Upper lobe of left lung (tissue), 6 donors: ENCODE measurements around the gene INAFM1. TPM values are rescaled to one million over a fixed set of nuclear protein-coding genes. Genes with fewer than 3 reads are reported as not detected.
"Not testable (repeated sequence)": the region's sequence is repeated elsewhere in the genome, so short reads cannot be mapped to it uniquely, and the experiment has no call there.

Experiments
- ATAC-seq, 2 donors: fragments of 200-7000 bp; cut with Tn5 transposase; one replicate each; pipeline ENCODE4 v1.9.1; 2022; ENCODE audit warnings: mild to moderate bottlenecking in 2 of 2, moderate library complexity in 2 of 2; ENCODE audit not compliant: low FRiP score in 2 of 2
- DNase-seq, 2 donors: peaks; one replicate each; pipeline ENCODE4 v3.0.0-alpha.2; 2019 to 2020
- H3K27ac ChIP-seq, 4 donors: fragments of 200-600 bp; sonication (generic); one replicate each; pipeline ENCODE4 v1.5.1; 2016 to 2019
- H3K27me3 ChIP-seq, 4 donors: fragments of 200-600 bp; sonication (generic); one replicate each; pipeline ENCODE4 v1.5.1; 2017 to 2019
- H3K36me3 ChIP-seq, 4 donors: fragments of 200-600 bp; sonication (generic); one replicate each; pipeline ENCODE4 v1.5.1; 2016 to 2019
- H3K4me1 ChIP-seq, 4 donors: fragments of 200-600 bp; sonication (generic); one replicate each; pipeline ENCODE4 v1.5.1; 2018 to 2019
- H3K4me3 ChIP-seq, 4 donors: fragments of 200-600 bp; sonication (generic); one replicate each; pipeline ENCODE4 v1.5.1; 2017 to 2019; ENCODE audit warnings: mild to moderate bottlenecking in 2 of 4, moderate library complexity in 1 of 4
- H3K9me3 ChIP-seq, 4 donors: fragments of 200-600 bp; sonication (generic); one replicate each; pipeline ENCODE4 v1.5.1; 2018 to 2019
- CTCF ChIP-seq, 6 experiments: fragments of 450-650 bp in 4 of 6; fragments of 200-600 bp in 2 of 6; sonication (generic) in 2 of 6; IDR thresholded peaks; one replicate each; pipeline ENCODE4 v1.5.1; 2016 to 2019; ENCODE audit warnings: antibody characterized with exemption in 6 of 6
- EP300 ChIP-seq, 4 donors: sonication (generic); formaldehyde crosslinking; IDR thresholded peaks; one replicate each; pipeline ENCODE4 v1.5.1; 2017; ENCODE audit warnings: antibody characterized with exemption in 4 of 4, control low read depth in 2 of 4
- POLR2A ChIP-seq, 4 donors: fragments of 450-650 bp; IDR thresholded peaks; one replicate each; pipeline ENCODE4 v1.5.1; 2016 to 2017; ENCODE audit warnings: antibody characterized with exemption in 4 of 4, mild to moderate bottlenecking in 2 of 4
- POLR2AphosphoS5 ChIP-seq, 2 donors: sonication (generic); formaldehyde crosslinking; IDR thresholded peaks; one replicate each; pipeline ENCODE4 v1.5.1; 2017; ENCODE audit warnings: antibody characterized with exemption in 2 of 2
- WGBS, 2 donors: methylation state at CpG; one replicate each; pipeline ENCODE4 v1.1.5; 2017 to 2018; 5-methylcytosine and 5-hydroxymethylcytosine counted together
- total RNA-seq, 6 donors: library from RNA; depleted of rRNA in 4 of 6; stranded (reverse); fragments of >200 nt in 4 of 6; gene quantifications; one replicate each; pipeline versions ENCODE4 v1.1.0 to v1.2.1, GENCODE V29; 2016 to 2021
- donor health status: DM: no; HTN: no; CAD: no; lungs with moderate emphysema.
- donor health status: DM: no; HTN: yes; CAD: no; lungs with severe emphysema.

The INAFM1 gene
- total RNA-seq, 6 donors from 2014 or later = 0.59 to 28.3 (median 22.4) TPM

DNA sequence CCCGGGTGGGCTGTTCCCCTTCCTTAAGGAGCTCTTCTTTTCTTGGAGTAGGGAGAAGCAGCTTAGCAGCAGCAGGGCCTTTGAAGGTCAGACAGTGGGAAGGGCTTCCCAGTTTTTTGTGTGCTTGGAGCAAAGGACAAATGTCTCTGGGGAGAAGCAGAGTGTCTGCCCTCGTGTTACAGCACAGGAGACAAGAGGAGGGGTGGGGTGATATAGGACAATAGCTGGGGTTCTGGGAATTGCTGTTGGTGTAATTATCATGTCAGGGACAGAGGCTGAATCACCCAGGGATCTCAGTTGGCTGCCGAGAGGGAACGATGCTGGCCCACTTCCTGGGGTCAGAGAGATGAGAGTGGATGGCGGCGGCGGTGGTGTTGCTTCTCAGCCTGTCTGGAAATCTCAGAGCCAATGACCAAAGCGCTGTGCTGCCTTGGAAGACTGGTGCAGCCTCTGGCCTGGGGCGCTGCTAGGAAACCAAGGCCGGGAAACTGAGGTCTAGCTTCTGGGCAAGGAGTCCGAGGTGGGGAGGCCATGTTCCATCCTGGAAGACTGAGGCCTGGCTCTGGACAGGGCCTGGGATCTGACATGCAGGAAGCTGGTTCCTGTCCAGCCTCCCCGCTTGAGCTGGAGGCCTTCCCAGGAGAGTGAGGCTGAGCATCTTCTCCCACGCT lies 1.2 kb downstream of the INAFM1 start:
- peaks cover 1 to 11% (median 9%) of the 10 kb centered on the region in 4 donors for H3K36me3 ChIP-seq
- H3K4me1 ChIP-seq = peaks cover 27 to 31% (median 30%) of the 10 kb centered on the region in 4 donors
- peak overlapping the region; percentile 74 to 97 (median 93) for H3K27ac ChIP-seq
- DNase-seq (peak in 1 of 2 donors; percentile 52), ATAC-seq (no peak)
- TF ChIP-seq EP300 (IDR thresholded peaks at IDR 0.05) (no peak), POLR2A (IDR thresholded peaks at IDR 0.05) (no peak), CTCF (IDR thresholded peaks at IDR 0.05) (no peak), POLR2AphosphoS5 (IDR thresholded peaks at IDR 0.05) (peak in 1 of 2 donors; percentile 53)
- peak overlapping the region in 1 of 4 donors; percentile 60 for H3K4me3 ChIP-seq
- WGBS, 2 donors = 62 to 78% methylated on average over 13 of the region's 13 CpGs
- H3K9me3 ChIP-seq = no peaks in the 10 kb centered on the region
- no peaks in the 10 kb centered on the region for H3K27me3 ChIP-seq

DNA sequence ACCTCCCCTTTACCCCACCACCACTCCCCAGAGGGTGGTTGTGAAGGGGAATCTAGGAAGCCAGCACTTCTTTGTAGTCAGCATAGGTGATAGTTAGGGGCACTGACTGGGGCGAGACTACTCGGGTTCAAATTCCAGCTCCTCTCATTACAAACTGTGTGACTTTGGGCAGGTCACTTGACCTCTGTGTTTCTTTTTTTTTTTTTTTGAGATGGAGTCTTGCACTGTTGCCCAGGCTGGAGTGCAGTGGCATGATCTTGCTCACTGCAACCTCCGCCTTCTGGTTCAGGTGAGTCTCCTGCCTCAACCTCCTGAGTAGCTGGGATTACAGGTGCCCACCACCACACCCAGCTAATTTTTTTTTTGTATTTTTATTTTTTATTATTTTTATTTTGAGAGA lies 1.8 kb downstream of the INAFM1 start:
- 90 to 96% methylated on average over 3 of the region's 3 CpGs for WGBS, 2 donors
- DNase-seq, H3K27me3 ChIP-seq, H3K9me3 ChIP-seq, H3K4me3 ChIP-seq, ATAC-seq, H3K36me3 ChIP-seq: not testable (repeated sequence)
- peak overlapping the region; percentile 51 to 97 (median 84) for H3K27ac ChIP-seq
- peaks cover 27 to 31% (median 30%) of the 10 kb centered on the region in 4 donors for H3K4me1 ChIP-seq

DNA sequence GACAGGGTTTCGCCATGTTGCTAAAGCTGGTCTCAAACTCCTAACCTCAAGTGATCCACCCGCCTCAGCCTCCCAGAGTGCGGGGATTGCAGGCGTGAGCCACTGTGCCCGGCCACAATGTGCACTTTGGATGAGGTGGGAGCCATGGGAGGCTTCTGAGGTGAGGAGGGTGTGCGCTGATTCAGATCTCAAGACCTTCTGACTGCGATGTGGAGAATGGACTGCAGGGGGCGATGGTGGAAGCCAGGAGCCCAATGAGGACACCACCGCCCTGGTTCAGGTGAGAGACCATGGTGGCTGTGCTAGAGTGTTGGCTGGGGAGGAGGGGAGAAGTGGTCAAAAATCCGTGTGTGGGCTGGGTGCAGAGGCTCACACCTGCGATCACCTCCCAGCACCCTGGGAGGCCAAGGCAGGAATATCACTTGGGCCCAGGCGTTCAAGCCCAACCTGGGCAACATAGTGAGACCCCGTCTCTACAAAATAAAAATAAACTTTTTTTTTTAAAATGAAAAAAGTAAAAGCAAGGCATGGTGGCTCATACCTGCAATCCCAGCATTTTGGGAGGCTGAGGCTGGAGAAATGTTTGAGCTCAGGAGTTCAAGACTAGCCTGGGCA lies 5.6 kb downstream of the INAFM1 start:
- DNase-seq = no peak
- Histone ChIP-seq H3K9me3 (no peaks in the 10 kb centered on the region), H3K27ac (no peak overlapping the region), H3K4me1 (peaks cover 12 to 16% (median 14%) of the 10 kb centered on the region in 4 donors), H3K4me3 (no peak overlapping the region), H3K27me3 (no peaks in the 10 kb centered on the region), H3K36me3 (no peaks in the 10 kb centered on the region)
- 81 to 92% methylated on average over 13 of the region's 13 CpGs for WGBS, 2 donors
- TF ChIP-seq POLR2AphosphoS5 (IDR thresholded peaks at IDR 0.05) (no peak), CTCF (IDR thresholded peaks at IDR 0.05) (peak in 5 of 6 experiments; percentile 10 to 33 (median 29))
- no peak for ATAC-seq

- Histone ChIP-seq H3K4me1 (peaks cover 0 to 6% (median 0%) of the 10 kb centered on the region in 4 donors), H3K36me3 (no peaks in the 10 kb centered on the region), H3K27me3 (no peaks in the 10 kb centered on the region), H3K9me3 (no peaks in the 10 kb centered on the region), H3K4me3 (no peak overlapping the region), H3K27ac (no peak overlapping the region)
- TF ChIP-seq EP300 (IDR thresholded peaks at IDR 0.05) = no peak
- TF ChIP-seq POLR2AphosphoS5 (IDR thresholded peaks at IDR 0.05) = no peak
- no peak for TF ChIP-seq POLR2A (IDR thresholded peaks at IDR 0.05)
- TF ChIP-seq CTCF (IDR thresholded peaks at IDR 0.05) = no peak
- DNase-seq (no peak), ATAC-seq (no peak)
- WGBS, 2 donors = 65 to 76% methylated on average over 10 of the region's 10 CpGs
These were observed 8.8 kb downstream of the INAFM1 start for GRCh38 chr19:47283405-47284059.

GRCh38 chr19:47284324-47284899 lies 9.7 kb downstream of the INAFM1 start:
- no peaks in the 10 kb centered on the region for H3K36me3 ChIP-seq
- H3K27me3 ChIP-seq = no peaks in the 10 kb centered on the region
- TF ChIP-seq EP300 (IDR thresholded peaks at IDR 0.05) (no peak), POLR2AphosphoS5 (IDR thresholded peaks at IDR 0.05) (no peak), POLR2A (IDR thresholded peaks at IDR 0.05) (no peak), CTCF (IDR thresholded peaks at IDR 0.05) (peak; percentile 66 to 96 (median 80))
- DNase-seq = no peak
- 31% methylated on average over 9 of the region's 9 CpGs for WGBS, 2 donors
- no peak overlapping the region for H3K4me3 ChIP-seq
- no peaks in the 10 kb centered on the region for H3K9me3 ChIP-seq
- ATAC-seq = peak in 1 of 2 donors; percentile 70
- no peak overlapping the region for H3K27ac ChIP-seq
- peaks cover 0 to 6% (median under 1%) of the 10 kb centered on the region in 4 donors for H3K4me1 ChIP-seq
